HCT116 (cell line): ENCODE data around the gene MPEG1. TPM values are rescaled to one million over a fixed set of nuclear protein-coding genes. Genes with fewer than 3 reads are reported as not detected.

Source experiments
- ATAC-seq: fragments of 200-7000 bp; cut with Tn5 transposase; 2 replicates; pipeline ENCODE4 v1.9.1; 2020; ENCODE audit warnings: mild to moderate bottlenecking, moderate library complexity
- BruUV-seq: library from RNA; stranded (reverse); fragments of 400-500 nt; replicated peaks from 2 replicates; lab custom pipeline; 2021; lab: Mats Ljungman, UMichigan
- CTCF ChIA-PET: fragments of 300-600 bp; sonication (Branson Sonifier 250); formaldehyde crosslinking; loops from one replicate; lab custom pipeline; 2021; ENCODE audit warnings: antibody characterized with exemption; lab: Charles Lee
- POLR2A ChIA-PET: fragments of 300-600, 350-600 bp; sonication (Branson Sonifier 250); formaldehyde crosslinking; loops from one replicate; lab custom pipeline; 2021; ENCODE audit warnings: antibody characterized with exemption; lab: Charles Lee
- RAD21 ChIA-PET, 2 experiments: fragments of 300-600 bp; sonication (Branson Sonifier 250); formaldehyde crosslinking; loops; one replicate each; lab custom pipeline; 2023; ENCODE audit warnings: low total read pairs in 2 of 2; ENCODE audit not compliant: uncharacterized antibody in 2 of 2, unreplicated experiment in 2 of 2, low non-redundant PET in 1 of 2; lab: Charles Lee
- DNase-seq: peaks from one replicate; pipeline ENCODE4 v3.0.0-alpha.2; 2010; ENCODE audit warnings: low read depth, low spot score
- H2AFZ ChIP-seq: fragments of 200-600 bp; shearing (Covaris generic), sonication (generic); 2 replicates; pipeline ENCODE4 v1.6.1; 2017; ENCODE audit warnings: low read depth, mixed run types, mixed read lengths, antibody characterized with exemption, low read length; ENCODE audit not compliant: poor library complexity, severe bottlenecking
- H3K27ac ChIP-seq: 2 replicates; pipeline ENCODE4 v1.5.1; 2012; ENCODE audit warnings: low read depth, low read length
- H3K27me3 ChIP-seq: fragments of 200-600 bp; sonication (generic); 2 replicates; pipeline ENCODE4 v1.6.1; 2016; ENCODE audit warnings: mixed run types, low read length, mixed read lengths; ENCODE audit not compliant: insufficient read depth
- H3K36me3 ChIP-seq, 2 experiments: fragments of 200-500 bp in 1 of 2; fragments of 200-600 bp in 1 of 2; sonication (Bioruptor generic) in 1 of 2; sonication (generic) in 1 of 2; 2 replicates each; pipeline versions ENCODE4 v1.5.1 to v1.6.1; 2014 to 2016; ENCODE audit warnings: low read length in 2 of 2, inconsistent platforms in 1 of 2, mixed read lengths in 1 of 2, mixed run types in 1 of 2; ENCODE audit not compliant: insufficient read depth in 2 of 2, control insufficient read depth in 1 of 2
- H3K4me1 ChIP-seq, 2 experiments: fragments of 200-600 bp in 1 of 2; sonication (generic) in 1 of 2; 2 replicates each; pipeline versions ENCODE4 v1.5.1 to v1.6.1; 2012 to 2017; ENCODE audit warnings: low read length in 2 of 2, inconsistent platforms in 1 of 2, mild to moderate bottlenecking in 1 of 2, mixed read lengths in 1 of 2, mixed run types in 1 of 2, moderate library complexity in 1 of 2; ENCODE audit not compliant: insufficient read depth in 2 of 2, control insufficient read depth in 1 of 2
- H3K4me2 ChIP-seq: fragments of 200-600 bp; sonication (generic); 2 replicates; pipeline ENCODE4 v1.6.1; 2017; ENCODE audit warnings: mixed run types, low read length, mixed read lengths
- H3K4me3 ChIP-seq, 2 experiments: fragments of 200-600 bp in 1 of 2; sonication (generic) in 1 of 2; replicated peaks in 1 of 2; 2 replicates each; pipeline ENCODE4 v1.5.1; 2011 to 2016; ENCODE audit warnings: low read length in 2 of 2, control low read depth in 1 of 2, low read depth in 1 of 2, mild to moderate bottlenecking in 1 of 2, mixed read lengths in 1 of 2, mixed run types in 1 of 2
- H3K79me2 ChIP-seq: fragments of 200-600 bp; sonication (generic); 2 replicates; pipeline ENCODE4 v1.6.1; 2017; ENCODE audit warnings: mild to moderate bottlenecking, mixed run types, low read length, moderate library complexity, mixed read lengths; ENCODE audit not compliant: insufficient read depth
- H3K9ac ChIP-seq: fragments of 200-600 bp; sonication (generic); 2 replicates; pipeline ENCODE4 v1.6.1; 2016; ENCODE audit warnings: low read length, mixed read lengths
- H3K9me2 ChIP-seq: fragments of 200-600 bp; sonication (generic), shearing (Covaris generic); 2 replicates; pipeline ENCODE4 v1.6.1; 2017; ENCODE audit warnings: mixed run types, mild to moderate bottlenecking, moderate library complexity; ENCODE audit not compliant: insufficient read depth
- H3K9me3 ChIP-seq, 2 experiments: fragments of 200-500 bp in 1 of 2; fragments of 200-600 bp in 1 of 2; sonication (Bioruptor generic) in 1 of 2; sonication (generic) in 1 of 2; 2 replicates each; pipeline ENCODE4 v1.6.1; 2014 to 2017; ENCODE audit warnings: low read length in 2 of 2, mixed read lengths in 2 of 2, inconsistent platforms in 1 of 2, low read depth in 1 of 2, mild to moderate bottlenecking in 1 of 2, mixed run types in 1 of 2, moderate library complexity in 1 of 2; ENCODE audit not compliant: control insufficient read depth in 1 of 2, insufficient read depth in 1 of 2
- H4K20me1 ChIP-seq: fragments of 200-600 bp; sonication (generic), shearing (Covaris generic); 2 replicates; pipeline ENCODE4 v1.6.1; 2017; ENCODE audit warnings: mixed run types, mild to moderate bottlenecking, moderate library complexity; ENCODE audit not compliant: insufficient read depth
- CBX3 ChIP-seq: IDR thresholded peaks from 2 replicates; pipeline ENCODE4 v1.6.1; 2012; ENCODE audit warnings: low read depth
- CTCF ChIP-seq, 3 experiments: fragments of 200-600 bp in 1 of 3; sonication (generic) in 1 of 3; IDR thresholded peaks in 2 of 3; conservative IDR thresholded peaks in 1 of 3; 2 replicates each; pipeline ENCODE4 v1.5.1; 2012 to 2017; ENCODE audit warnings: low read depth in 2 of 3, low read length in 2 of 3, antibody characterized with exemption in 1 of 3, borderline replicate concordance in 1 of 3, control low read depth in 1 of 3, mild to moderate bottlenecking in 1 of 3, mixed read lengths in 1 of 3, mixed run types in 1 of 3, moderate library complexity in 1 of 3; ENCODE audit not compliant: insufficient read depth in 1 of 3
- EZH2 ChIP-seq: fragments of 200-600 bp; sonication (generic); IDR thresholded peaks from 2 replicates; pipeline ENCODE4 v1.6.1; 2017; ENCODE audit warnings: antibody characterized with exemption, mixed run types
- POLR2A ChIP-seq: IDR thresholded peaks from 2 replicates; pipeline ENCODE4 v1.7.0; 2011; ENCODE audit warnings: borderline replicate concordance; ENCODE audit not compliant: insufficient read depth, insufficient read length; ENCODE audit errors: extremely low read depth
- RAD21 ChIP-seq: IDR thresholded peaks from 2 replicates; pipeline ENCODE4 v1.6.1; 2012; ENCODE audit warnings: low read depth, mild to moderate bottlenecking
- SIN3A ChIP-seq: IDR thresholded peaks from 2 replicates; pipeline ENCODE4 v1.6.1; 2012; ENCODE audit warnings: low read depth
- TCF7L2 ChIP-seq: IDR thresholded peaks from 2 replicates; pipeline ENCODE4 v1.7.0; 2011; ENCODE audit warnings: borderline replicate concordance, inconsistent platforms; ENCODE audit not compliant: insufficient read depth, insufficient read length; ENCODE audit errors: extremely low read depth
- YY1 ChIP-seq: IDR thresholded peaks from 2 replicates; pipeline ENCODE4 v1.6.1; 2011; ENCODE audit warnings: low read length, low read depth, moderate library complexity, mild to moderate bottlenecking; ENCODE audit not compliant: insufficient replicate concordance; ENCODE audit errors: extremely low read depth
- ZBTB33 ChIP-seq: IDR thresholded peaks from 2 replicates; pipeline ENCODE4 v1.6.1; 2011; ENCODE audit warnings: mild to moderate bottlenecking, low read length, moderate library complexity; ENCODE audit not compliant: insufficient replicate concordance; ENCODE audit errors: extremely low read depth
- intact Hi-C: fragments of 100-400 bp; cut with micrococcal nuclease; formaldehyde crosslinking; loops from 2 replicates; pipeline ENCODE4 v1.10.0; 2022
- total RNA-seq: library from RNA; stranded (reverse); gene quantifications from one replicate; pipeline ENCODE4 v1.2.1, GENCODE V29; 2021; ENCODE audit not compliant: unreplicated experiment

Gene MPEG1
- total RNA-seq, 1 experiment from 2014 or later: 0.07 TPM

- Histone ChIP-seq H3K79me2 (no peaks in the 10 kb centered on the region), H3K4me3 (no peak overlapping the region), H3K9me2 (no peaks in the 10 kb centered on the region), H3K36me3 (no peaks in the 10 kb centered on the region), H4K20me1 (no peaks in the 10 kb centered on the region), H3K27ac (no peak overlapping the region), H3K9me3 (no peaks in the 10 kb centered on the region), H3K4me1 (no peaks in the 10 kb centered on the region; a peak in 2 of 4 replicates), H3K9ac (no peak overlapping the region), H3K4me2 (no peak overlapping the region), H3K27me3 (no peaks in the 10 kb centered on the region), H2AFZ (no peak overlapping the region)
- no peak for DNase-seq
- CTCF ChIA-PET: no interaction called here
- ATAC-seq: no peak
- BruUV-seq: no TSS peak
- intact Hi-C loops: loop anchor here (1.0 to 2.0 kb wide), 3 partner anchors 38 to 472 kb away; no protein-coding TSS in a partner anchor
- TF ChIP-seq CBX3 (no peak), TCF7L2 (no peak), ZBTB33 (no peak), EZH2 (no peak)
- RAD21 ChIA-PET: no interaction called here
- POLR2A ChIA-PET: no interaction called here
These were observed 3.8 kb downstream of the MPEG1 start for GRCh38 chr11:59208956-59209355.

- Histone ChIP-seq H3K27ac (no peak overlapping the region), H3K4me2 (no peak overlapping the region), H2AFZ (no peak overlapping the region), H3K9ac (no peak overlapping the region), H3K27me3 (no peaks in the 10 kb centered on the region), H3K4me3 (no peak overlapping the region), H3K9me3 (no peaks in the 10 kb centered on the region), H3K4me1 (no peaks in the 10 kb centered on the region; a peak in 2 of 4 replicates), H4K20me1 (no peaks in the 10 kb centered on the region), H3K36me3 (no peaks in the 10 kb centered on the region), H3K9me2 (no peaks in the 10 kb centered on the region), H3K79me2 (no peaks in the 10 kb centered on the region)
- intact Hi-C loops: loop anchor here (1.0 to 2.0 kb wide), 3 partner anchors 37 to 473 kb away; no protein-coding TSS in a partner anchor
- RAD21 ChIA-PET: no interaction called here
- TF ChIP-seq SIN3A: no peak
- no peak for TF ChIP-seq YY1
- TF ChIP-seq POLR2A: no peak
- TF ChIP-seq RAD21: peak; percentile 72
- TF ChIP-seq CTCF (IDR thresholded peaks at IDR 0.05 in 2 of 3, conservative IDR thresholded peaks at IDR 0.05 in 1 of 3; ENCODE audit: borderline replicate concordance in 1 of 3, insufficient read depth in 1 of 3, low read depth in 2 of 3, low read length in 2 of 3): peak; percentile 61 to 78 (median 70)
- no TSS peak for BruUV-seq
- POLR2A ChIA-PET: no interaction called here
- ATAC-seq (peak; percentile 58), DNase-seq (no peak)
- CTCF ChIA-PET: no interaction called here
These were observed 4.7 kb downstream of the MPEG1 start for GRCh38 chr11:59207988-59208451.
